Measurements from ENCODE around the gene NMNAT1. TPM values are rescaled to one million over a fixed set of nuclear protein-coding genes. Genes with fewer than 3 reads are reported as not detected.

The NMNAT1 gene
- 10.8 TPM for total RNA-seq

GRCh38 chr1:9942939-9943788 lies at the start of gene NMNAT1, which contains the start of gene LZIC:
TSS of gene NMNAT1 (plus strand) at chr1:9943475. CDS start at chr1:9972074, 28,599 bp downstream.
TSS of gene LZIC (minus strand) at chr1:9943391. CDS start at chr1:9936619, 6,772 bp downstream.

GRCh38 chr1:9910076-9910422 lies 33.2 kb upstream of the NMNAT1 start, which contains the start of gene CTNNBIP1:
TSS of gene CTNNBIP1 (minus strand) at chr1:9910269. CDS start at chr1:9872064, 38,205 bp downstream.

GRCh38 chr1:9996624-9997582 lies 53.6 kb downstream of the NMNAT1 start, which contains the start of gene RBP7:
TSS of gene RBP7 (plus strand) at chr1:9997228. CDS start at chr1:9997259, 31 bp downstream.

GRCh38 chr1:10032590-10033358 lies 89.5 kb downstream of the NMNAT1 start, which contains the start of gene UBE4B:
TSS of gene UBE4B (plus strand) at chr1:10032958. CDS start at chr1:10033671, 713 bp downstream.

Other genes with a start within 250 kb of the NMNAT1 start
- gene CLSTN1, start 119.5 kb upstream of the NMNAT1 start, total RNA-seq, result 227 TPM
- 46.5 TPM for gene CTNNBIP1, start 33.2 kb upstream of the NMNAT1 start, total RNA-seq
- gene LZIC, start 84 bp upstream of the NMNAT1 start, total RNA-seq, result 66.9 TPM
- 2.6 TPM for gene RBP7, start 53.8 kb downstream of the NMNAT1 start, total RNA-seq
- 71.1 TPM for gene UBE4B, start 89.5 kb downstream of the NMNAT1 start, total RNA-seq